ENCODE data around the gene EID3. TPM values are rescaled to one million over a fixed set of nuclear protein-coding genes. Genes with fewer than 3 reads are reported as not detected.

The EID3 gene
- total RNA-seq, 4 donors from 2014 or later = 6.2 to 24.9 (median 15.0) TPM

DNA sequence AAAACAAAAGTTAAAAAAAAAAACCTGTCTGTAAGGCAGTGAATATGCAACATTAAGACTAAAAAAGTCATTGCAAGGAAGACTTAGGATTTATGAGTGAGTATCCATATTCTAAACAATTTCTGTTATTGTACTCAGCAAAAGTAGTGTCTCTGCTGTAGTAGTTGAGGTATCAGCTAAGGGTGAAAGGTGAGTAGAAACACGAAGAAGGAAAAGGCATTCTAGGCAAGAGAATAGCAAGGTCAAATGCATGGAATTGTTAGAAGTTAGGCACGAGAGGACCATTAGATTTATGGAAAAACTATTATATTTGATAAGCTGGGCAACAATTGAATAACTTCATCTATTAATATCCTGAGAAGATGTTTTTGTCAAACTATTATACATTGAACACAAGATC, 1.8 kb downstream of the EID3 start:
- H3K36me3 ChIP-seq = peaks cover 0 to 10% of the 10 kb centered on the region in 2 donors
- 64 to 67% methylated on average over 2 of the region's 2 CpGs for WGBS, 2 donors (ENCODE audit: low coverage in 1 of 2)
- H3K4me3 ChIP-seq = no peak overlapping the region
- ATAC-seq = no peak
- TF ChIP-seq POLR2AphosphoS5 (IDR thresholded peaks at IDR 0.05) = no peak
- TF ChIP-seq POLR2A (IDR thresholded peaks at IDR 0.05) = no peak
- H3K4me1 ChIP-seq = peaks cover 14 to 84% (median 20%) of the 10 kb centered on the region in 3 donors
- no peaks in the 10 kb centered on the region for H3K9me3 ChIP-seq
- peak overlapping the region in 1 of 4 donors; percentile 85 for H3K27ac ChIP-seq
- H3K27me3 ChIP-seq = no peaks in the 10 kb centered on the region

DNA sequence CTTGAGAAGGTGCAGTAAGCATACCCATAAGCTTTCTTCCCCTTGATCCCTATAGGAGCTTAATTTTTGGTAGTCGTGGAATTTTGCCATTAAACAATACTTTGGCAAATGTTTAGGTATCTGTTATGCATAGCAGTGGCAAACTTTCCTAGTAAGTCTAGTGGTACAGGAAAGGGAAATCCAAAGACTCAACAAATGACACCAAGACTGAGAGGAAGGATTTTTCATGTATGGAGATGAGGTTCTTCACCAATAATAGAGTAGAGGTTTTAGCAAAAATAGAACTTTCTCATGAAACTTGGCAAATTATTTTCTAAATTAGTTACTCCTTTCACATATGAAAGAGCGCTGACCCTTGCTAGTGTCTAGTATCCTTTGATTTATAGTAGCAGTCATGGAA, 2.8 kb downstream of the EID3 start:
- no peak for ATAC-seq
- Histone ChIP-seq H3K27ac (peak overlapping the region in 3 of 4 donors; percentile 9 to 53 (median 53)), H3K9me3 (no peaks in the 10 kb centered on the region), H3K4me1 (peaks cover 14 to 74% (median 20%) of the 10 kb centered on the region in 3 donors), H3K27me3 (no peaks in the 10 kb centered on the region), H3K36me3 (peaks cover 0 to 16% of the 10 kb centered on the region in 2 donors), H3K4me3 (no peak overlapping the region)
- WGBS, 2 donors (ENCODE audit: low coverage in 1 of 2) = 82 to 86% methylated on average over 2 of the region's 2 CpGs
- TF ChIP-seq POLR2A (IDR thresholded peaks at IDR 0.05) = no peak
- no peak for TF ChIP-seq EP300 (IDR thresholded peaks at IDR 0.05)
- TF ChIP-seq, protein P1, sequence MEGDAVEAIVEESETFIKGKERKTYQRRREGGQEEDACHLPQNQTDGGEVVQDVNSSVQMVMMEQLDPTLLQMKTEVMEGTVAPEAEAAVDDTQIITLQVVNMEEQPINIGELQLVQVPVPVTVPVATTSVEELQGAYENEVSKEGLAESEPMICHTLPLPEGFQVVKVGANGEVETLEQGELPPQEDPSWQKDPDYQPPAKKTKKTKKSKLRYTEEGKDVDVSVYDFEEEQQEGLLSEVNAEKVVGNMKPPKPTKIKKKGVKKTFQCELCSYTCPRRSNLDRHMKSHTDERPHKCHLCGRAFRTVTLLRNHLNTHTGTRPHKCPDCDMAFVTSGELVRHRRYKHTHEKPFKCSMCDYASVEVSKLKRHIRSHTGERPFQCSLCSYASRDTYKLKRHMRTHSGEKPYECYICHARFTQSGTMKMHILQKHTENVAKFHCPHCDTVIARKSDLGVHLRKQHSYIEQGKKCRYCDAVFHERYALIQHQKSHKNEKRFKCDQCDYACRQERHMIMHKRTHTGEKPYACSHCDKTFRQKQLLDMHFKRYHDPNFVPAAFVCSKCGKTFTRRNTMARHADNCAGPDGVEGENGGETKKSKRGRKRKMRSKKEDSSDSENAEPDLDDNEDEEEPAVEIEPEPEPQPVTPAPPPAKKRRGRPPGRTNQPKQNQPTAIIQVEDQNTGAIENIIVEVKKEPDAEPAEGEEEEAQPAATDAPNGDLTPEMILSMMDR (IDR thresholded peaks at IDR 0.05) = no peak
- no peak for TF ChIP-seq POLR2AphosphoS5 (IDR thresholded peaks at IDR 0.05)

DNA sequence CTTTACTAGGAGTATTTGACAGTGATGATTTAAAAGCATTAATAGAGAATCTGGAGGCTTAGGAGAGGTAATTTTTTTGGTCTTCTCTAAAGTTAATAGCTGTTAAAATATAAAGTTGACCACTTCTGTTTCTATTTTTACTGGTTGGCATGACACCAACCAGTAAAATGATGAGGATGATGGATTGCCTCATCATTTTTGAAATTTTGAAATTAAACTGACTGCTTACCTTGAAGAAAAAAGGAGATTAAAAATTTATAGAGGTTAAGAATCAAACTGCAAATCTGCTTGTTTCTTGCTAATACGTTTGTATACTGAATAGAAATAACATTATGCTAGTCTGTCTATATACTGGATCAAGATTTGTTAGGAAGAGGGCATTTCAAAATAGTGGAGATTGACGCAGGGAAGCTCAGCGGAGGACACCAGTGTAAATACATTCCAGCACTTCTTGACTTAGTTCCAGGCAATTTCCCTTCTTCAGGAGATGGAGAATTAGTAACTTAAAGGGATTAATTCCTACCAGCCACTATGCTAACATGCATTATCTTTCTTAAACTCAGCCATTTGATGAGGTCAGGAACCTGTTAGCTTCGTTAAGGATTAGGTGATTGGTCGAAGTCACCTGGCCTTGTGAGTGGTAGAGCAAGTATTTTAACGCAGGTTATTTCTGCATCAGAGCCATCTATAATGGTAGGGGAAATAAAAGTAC, 3.6 kb downstream of the EID3 start:
- no peak for ATAC-seq
- Histone ChIP-seq H3K27ac (peak overlapping the region in 3 of 4 donors; percentile 30 to 53 (median 53)), H3K27me3 (no peaks in the 10 kb centered on the region), H3K36me3 (peaks cover 0 to 23% of the 10 kb centered on the region in 2 donors), H3K9me3 (no peaks in the 10 kb centered on the region), H3K4me1 (peaks cover 14 to 68% (median 20%) of the 10 kb centered on the region in 3 donors), H3K4me3 (no peak overlapping the region)
- WGBS, 2 donors (ENCODE audit: low coverage in 1 of 2) = 38 to 65% methylated on average over 5 to 6 of the region's 6 CpGs
- TF ChIP-seq POLR2AphosphoS5 (IDR thresholded peaks at IDR 0.05) (no peak), EP300 (IDR thresholded peaks at IDR 0.05) (no peak), POLR2A (IDR thresholded peaks at IDR 0.05) (no peak)
- TF ChIP-seq, protein P1 (IDR thresholded peaks at IDR 0.05) = no peak

DNA sequence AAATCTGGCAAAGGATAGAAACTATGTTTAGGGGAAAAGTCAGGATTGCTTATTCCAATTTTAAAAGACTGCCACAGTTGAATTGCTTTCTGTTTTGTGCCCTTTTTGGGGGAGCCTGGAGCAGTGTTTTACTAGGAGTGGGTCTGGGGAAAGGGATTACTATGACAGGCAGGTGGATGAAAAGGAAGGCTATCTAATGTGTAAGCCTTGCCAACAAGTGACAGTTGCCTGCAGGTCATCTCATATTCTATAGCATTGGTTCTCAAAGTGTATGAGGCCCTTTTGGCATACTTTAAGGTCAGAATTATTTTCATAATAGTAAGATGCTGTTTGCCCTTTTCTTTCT, 4.1 kb downstream of the EID3 start:
- Histone ChIP-seq H3K4me1 (peaks cover 14 to 63% (median 19%) of the 10 kb centered on the region in 3 donors), H3K27ac (peak overlapping the region in 3 of 4 donors; percentile 30 to 53 (median 53)), H3K4me3 (no peak overlapping the region), H3K27me3 (no peaks in the 10 kb centered on the region), H3K36me3 (peaks cover 0 to 28% of the 10 kb centered on the region in 2 donors), H3K9me3 (no peaks in the 10 kb centered on the region)
- TF ChIP-seq POLR2AphosphoS5 (IDR thresholded peaks at IDR 0.05) = no peak
- TF ChIP-seq, protein P1 (IDR thresholded peaks at IDR 0.05) = no peak
- no peak for TF ChIP-seq EP300 (IDR thresholded peaks at IDR 0.05)
- no peak for ATAC-seq

DNA sequence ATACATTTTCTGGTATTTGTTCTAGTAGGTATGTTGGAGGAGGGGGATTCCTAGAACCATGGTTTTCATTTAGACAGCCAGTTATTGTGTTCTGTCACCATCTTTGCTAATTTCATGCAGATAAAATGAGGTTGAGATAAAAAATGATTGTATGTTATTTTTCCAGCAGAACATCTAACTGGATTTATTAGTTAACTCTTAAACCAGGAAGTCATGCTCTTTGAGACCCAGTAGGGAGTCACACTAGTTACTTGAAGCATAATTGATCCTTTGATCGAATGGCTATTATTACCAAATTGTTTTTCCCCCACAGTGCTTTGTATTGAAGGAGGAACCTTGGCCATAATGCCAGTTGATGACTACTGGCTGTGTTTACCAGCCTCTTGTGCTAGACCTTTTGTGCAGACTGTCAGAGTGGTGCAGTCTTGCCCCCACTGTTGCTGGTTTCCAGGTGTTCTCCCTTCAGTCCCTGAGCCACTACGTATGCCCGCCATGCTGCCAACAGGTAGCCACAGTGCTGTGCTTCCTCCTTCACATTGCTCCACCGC, 6.0 kb downstream of the EID3 start:
- H3K27me3 ChIP-seq = no peaks in the 10 kb centered on the region
- no peak overlapping the region for H3K4me3 ChIP-seq
- H3K9me3 ChIP-seq = no peaks in the 10 kb centered on the region
- 89 to 100% methylated on average over 1 to 4 of the region's 4 CpGs for WGBS, 2 donors (ENCODE audit: low coverage in 1 of 2)
- no peak for TF ChIP-seq EP300 (IDR thresholded peaks at IDR 0.05)
- no peak for TF ChIP-seq POLR2AphosphoS5 (IDR thresholded peaks at IDR 0.05)
- ATAC-seq = no peak
- peaks cover 10 to 48% (median 14%) of the 10 kb centered on the region in 3 donors for H3K4me1 ChIP-seq
- peaks cover 0 to 47% of the 10 kb centered on the region in 2 donors for H3K36me3 ChIP-seq
- no peak overlapping the region for H3K27ac ChIP-seq
